Activated CD4-positive, alpha-beta memory T cell treated with anti-CD3 and anti-CD28 coated beads for 36 hours (primary cell): ENCODE measurements around the gene NDE1. TPM values are rescaled to one million over a fixed set of nuclear protein-coding genes. Genes with fewer than 3 reads are reported as not detected.
A peak's percentile ranks its signal among the peaks of the same experiment; 100 is the strongest.

Experiments used
- CTCF ChIA-PET: fragments of 350-600 bp; sonication (Branson Sonifier 250); formaldehyde crosslinking; loops from one replicate; lab custom pipeline; 2021; ENCODE audit warnings: antibody characterized with exemption, inconsistent platforms; lab: Charles Lee
- POLR2A ChIA-PET: fragments of 350-600 bp; sonication (Branson Sonifier 250); formaldehyde crosslinking; loops from one replicate; lab custom pipeline; 2021; ENCODE audit warnings: antibody characterized with exemption; lab: Charles Lee
- DNase-seq: peaks from one replicate; pipeline ENCODE4 v3.0.0-alpha.2; 2020
- H3K27ac Mint-ChIP-seq: one replicate; pipeline ENCODE4 v1.8.0; 2021; ENCODE audit warnings: mixed read lengths
- H3K27me3 Mint-ChIP-seq: one replicate; pipeline ENCODE4 v1.8.0; 2021; ENCODE audit warnings: mixed read lengths
- H3K36me3 Mint-ChIP-seq: one replicate; pipeline ENCODE4 v1.8.0; 2021; ENCODE audit warnings: mixed read lengths
- H3K4me1 Mint-ChIP-seq: one replicate; pipeline ENCODE4 v1.8.0; 2021; ENCODE audit warnings: low read depth, mixed read lengths
- H3K4me3 Mint-ChIP-seq: one replicate; pipeline ENCODE4 v1.8.0; 2021; ENCODE audit warnings: mild to moderate bottlenecking, mixed read lengths
- H3K9me3 Mint-ChIP-seq: one replicate; pipeline ENCODE4 v1.8.0; 2021; ENCODE audit warnings: mixed read lengths
- intact Hi-C: fragments of 100-400 bp; cut with micrococcal nuclease; formaldehyde crosslinking; loops from one replicate; pipeline ENCODE4 v1.15.1; 2023
- total RNA-seq, 2 experiments: library from RNA; stranded (reverse); gene quantifications; one replicate each; pipeline ENCODE4 v1.2.3, GENCODE V29; 2021

The NDE1 gene
- total RNA-seq, 2 experiments from 2014 or later = 117 to 119 TPM

DNA sequence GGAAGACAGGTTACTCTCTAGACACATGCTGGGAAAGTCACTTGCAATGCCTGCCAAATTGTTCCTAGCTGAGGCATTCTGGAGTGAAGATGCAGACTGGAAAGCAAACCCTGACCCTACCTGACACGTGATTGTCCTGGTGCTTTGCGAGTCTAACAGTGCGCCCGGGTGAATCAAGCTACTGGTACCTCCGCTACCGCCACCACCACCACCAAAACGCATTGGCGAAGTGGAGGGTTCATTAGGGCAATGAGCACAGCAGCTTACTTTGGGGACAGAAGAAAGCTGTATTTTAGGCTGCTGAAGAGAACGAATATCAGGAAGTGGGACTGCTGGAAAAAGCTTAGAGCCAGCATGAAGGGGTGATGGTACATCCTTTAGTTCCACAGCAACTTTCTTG is 14.1 kb upstream of the NDE1 start:
- H3K9me3 Mint-ChIP-seq = no peaks in the 10 kb centered on the region
- H3K4me3 Mint-ChIP-seq = no peak overlapping the region
- ChIA-PET CTCF (interaction anchor here (1.1 kb wide), 1 partner anchor 208 kb away, joined by 4 read pairs; no protein-coding TSS in a partner anchor), POLR2A (interaction anchor here (0.9 kb wide), 1 partner anchor 542 kb away, joined by 3 read pairs; the partner anchor contains the start of gene RRN3)
- H3K27ac Mint-ChIP-seq = peak overlapping the region; percentile 94
- DNase-seq = no peak
- H3K4me1 Mint-ChIP-seq = peaks cover 75% of the 10 kb centered on the region
- H3K36me3 Mint-ChIP-seq = peaks cover 73% of the 10 kb centered on the region
- H3K27me3 Mint-ChIP-seq = no peaks in the 10 kb centered on the region
- intact Hi-C loops = loop anchor here (1.0 to 5.0 kb wide), 2 partner anchors 46 to 66 kb away; no protein-coding TSS in a partner anchor

DNA sequence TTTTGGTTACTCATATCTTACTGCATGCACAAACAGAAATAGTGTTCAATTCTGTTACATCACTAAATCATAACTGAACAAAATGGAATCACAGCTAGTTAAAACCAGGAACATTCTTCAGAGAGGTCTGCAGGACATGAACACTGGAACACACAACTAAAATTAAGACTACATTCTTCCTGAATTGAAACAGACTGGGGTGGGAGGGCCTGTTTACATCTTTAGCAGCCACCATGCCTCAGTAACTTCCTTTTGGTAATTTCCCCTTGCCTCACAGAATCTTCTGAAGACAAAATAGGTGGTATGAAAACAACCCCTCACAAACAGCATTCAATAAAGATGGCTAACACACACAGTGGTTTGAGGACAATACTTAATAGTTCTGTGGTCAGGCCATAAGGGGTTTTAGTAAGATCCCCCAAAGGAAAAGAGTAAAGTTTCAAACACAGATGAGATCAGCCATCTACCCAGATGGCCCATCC is 13.6 kb upstream of the NDE1 start:
- CTCF ChIA-PET = no interaction called here
- H3K27me3 Mint-ChIP-seq = no peaks in the 10 kb centered on the region
- peaks cover 80% of the 10 kb centered on the region for H3K4me1 Mint-ChIP-seq
- peak; percentile 15 for DNase-seq
- intact Hi-C loops = loop anchor here (1.0 to 5.0 kb wide), 2 partner anchors 46 to 66 kb away; no protein-coding TSS in a partner anchor
- POLR2A ChIA-PET = interaction anchor here (0.9 kb wide), 1 partner anchor 543 kb away, joined by 3 read pairs; the partner anchor contains the start of gene RRN3
- peak overlapping the region; percentile 94 for H3K27ac Mint-ChIP-seq
- H3K9me3 Mint-ChIP-seq = no peaks in the 10 kb centered on the region
- peaks cover 71% of the 10 kb centered on the region for H3K36me3 Mint-ChIP-seq
- peak overlapping the region; percentile 30 for H3K4me3 Mint-ChIP-seq

GRCh38 chr16:15639061-15639568 is 10.9 kb upstream of the NDE1 start:
- Mint-ChIP-seq H3K27me3 (no peaks in the 10 kb centered on the region), H3K4me1 (peaks cover 76% of the 10 kb centered on the region)

GRCh38 chr16:15640966-15641365 is 9.1 kb upstream of the NDE1 start:
- intact Hi-C loops = loop anchor here (5.0 kb wide), 2 partner anchors 321 to 1009 kb away; partner anchors contain the start of genes BFAR and PARN
- Mint-ChIP-seq H3K4me3 (peak overlapping the region; percentile 82), H3K4me1 (peaks cover 65% of the 10 kb centered on the region), H3K36me3 (peaks cover 36% of the 10 kb centered on the region), H3K9me3 (no peaks in the 10 kb centered on the region), H3K27me3 (no peaks in the 10 kb centered on the region), H3K27ac (peak overlapping the region; percentile 98)
- DNase-seq = no peak
- ChIA-PET CTCF (interaction anchor here (0.8 to 1.6 kb wide), 3 partner anchors 41 to 243 kb away, joined by 3 to 9 read pairs (median 3); no protein-coding TSS in a partner anchor), POLR2A (no interaction called here)

More at GRCh38 chr16:15639061-15639568, 10.9 kb upstream of the NDE1 start:
- Mint-ChIP-seq H3K4me3 (peak overlapping the region; percentile 56), H3K9me3 (no peaks in the 10 kb centered on the region), H3K27ac (peak overlapping the region; percentile 92), H3K36me3 (peaks cover 52% of the 10 kb centered on the region)
- intact Hi-C loops = loop anchor here (1.0 to 5.0 kb wide), 3 partner anchors 48 to 86 kb away; no protein-coding TSS in a partner anchor
- CTCF ChIA-PET = interaction anchor here (1.1 kb wide), 1 partner anchor 205 kb away, joined by 3 read pairs; the partner anchor contains the start of gene BMERB1
- POLR2A ChIA-PET = interaction anchor here (0.6 to 1.0 kb wide), 2 partner anchors 49 to 147 kb away, joined by 3 read pairs; no protein-coding TSS in a partner anchor
- DNase-seq = peak; percentile 58

- no peak for DNase-seq
- H3K4me1 Mint-ChIP-seq = peaks cover 55% of the 10 kb centered on the region
- intact Hi-C loops = loop anchor here (2.0 to 5.0 kb wide), 3 partner anchors 31 to 1010 kb away; partner anchors contain the start of genes BFAR and PARN
- H3K36me3 Mint-ChIP-seq = peaks cover 26% of the 10 kb centered on the region
- H3K27ac Mint-ChIP-seq = peak overlapping the region; percentile 98
- no peaks in the 10 kb centered on the region for H3K9me3 Mint-ChIP-seq
- CTCF ChIA-PET = interaction anchor here (0.6 to 2.0 kb wide), 14 partner anchors 8 to 242 kb away, joined by 3 to 12 read pairs (median 3); no protein-coding TSS in a partner anchor
- POLR2A ChIA-PET = interaction anchor here (0.9 to 2.2 kb wide), 3 partner anchors 9 to 69 kb away, joined by 3 to 9 read pairs (median 3); no protein-coding TSS in a partner anchor
- H3K27me3 Mint-ChIP-seq = no peaks in the 10 kb centered on the region
- H3K4me3 Mint-ChIP-seq = peak overlapping the region; percentile 82
These were observed 8.1 kb upstream of the NDE1 start for GRCh38 chr16:15641753-15642556.

DNA sequence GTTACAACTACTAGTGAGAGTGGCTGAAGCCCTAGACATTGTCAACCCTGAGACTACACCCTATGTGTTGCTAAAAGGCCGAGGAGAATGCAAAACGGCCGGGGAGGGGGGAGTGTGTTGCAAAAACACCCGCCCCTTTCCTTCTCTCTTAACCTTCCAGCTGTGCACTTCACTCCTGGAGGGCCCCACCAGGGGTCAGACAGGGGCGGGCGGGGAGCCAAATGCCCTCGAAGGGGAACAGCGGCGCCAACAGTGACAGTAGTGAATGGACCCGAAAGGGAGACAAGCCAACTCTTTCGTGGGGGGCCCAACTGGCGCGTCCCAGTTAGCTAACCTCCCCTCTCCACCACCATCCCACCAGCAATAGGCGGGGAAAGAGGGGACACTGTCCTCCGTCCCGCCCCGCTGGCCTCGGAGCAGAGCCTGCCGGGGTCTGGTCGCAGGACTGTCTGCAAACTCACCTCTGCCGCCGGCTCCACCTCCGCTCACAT is 7.4 kb upstream of the NDE1 start:
- H3K27ac Mint-ChIP-seq = peak overlapping the region; percentile 98

GRCh38 chr16:15643048-15643945 is 6.7 kb upstream of the NDE1 start, which contains the start of gene MARF1:
Gene MARF1 (minus strand): TSS chr16:15643154. CDS start chr16:15639233, 3,921 bp downstream.
- Mint-ChIP-seq H3K9me3 (no peaks in the 10 kb centered on the region), H3K4me1 (peaks cover 45% of the 10 kb centered on the region), H3K27ac (peak within 1 kb of the TSS; percentile 98), H3K4me3 (peak within 1 kb of the TSS; percentile 82), H3K27me3 (no peaks in the 10 kb centered on the region), H3K36me3 (peaks cover 14% of the 10 kb centered on the region)
- ChIA-PET CTCF (interaction anchor here (0.8 to 2.1 kb wide), 15 partner anchors 9 to 221 kb away, joined by 3 to 12 read pairs (median 4); no protein-coding TSS in a partner anchor), POLR2A (interaction anchor here (0.9 to 2.2 kb wide), 3 partner anchors 8 to 245 kb away, joined by 3 to 9 read pairs (median 5); partner anchors contain the start of gene CEP20)
- intact Hi-C loops = loop anchor here (1.0 to 5.0 kb wide), 5 partner anchors 8 to 1011 kb away; partner anchors contain the start of genes BFAR and PARN
- peak; percentile 99 for DNase-seq

More for the DNA sequence above, 7.4 kb upstream of the NDE1 start:
- Mint-ChIP-seq H3K27me3 (no peaks in the 10 kb centered on the region), H3K36me3 (peaks cover 20% of the 10 kb centered on the region), H3K4me3 (peak overlapping the region; percentile 82), H3K9me3 (no peaks in the 10 kb centered on the region), H3K4me1 (peaks cover 49% of the 10 kb centered on the region)
- ChIA-PET CTCF (interaction anchor here (0.6 to 2.1 kb wide), 16 partner anchors 9 to 220 kb away, joined by 3 to 12 read pairs (median 3); no protein-coding TSS in a partner anchor), POLR2A (interaction anchor here (0.9 to 2.2 kb wide), 3 partner anchors 8 to 246 kb away, joined by 3 to 9 read pairs (median 5); partner anchors contain the start of gene CEP20)
- intact Hi-C loops = loop anchor here (1.0 to 5.0 kb wide), 5 partner anchors 9 to 1010 kb away; partner anchors contain the start of genes BFAR and PARN
- peak; percentile 90 for DNase-seq

- CTCF ChIA-PET = interaction anchor here (0.8 to 2.1 kb wide), 8 partner anchors 9 to 211 kb away, joined by 3 to 6 read pairs (median 4); no protein-coding TSS in a partner anchor
- Mint-ChIP-seq H3K27ac (peak overlapping the region; percentile 98), H3K4me1 (peaks cover 39% of the 10 kb centered on the region), H3K9me3 (no peaks in the 10 kb centered on the region), H3K27me3 (no peaks in the 10 kb centered on the region), H3K4me3 (peak overlapping the region; percentile 82), H3K36me3 (peaks cover 8% of the 10 kb centered on the region)
- intact Hi-C loops = loop anchor here (1.0 to 5.0 kb wide), 5 partner anchors 7 to 1012 kb away; partner anchors contain the start of genes BFAR and PARN
- DNase-seq = no peak
- POLR2A ChIA-PET = interaction anchor here (1.4 to 2.2 kb wide), 2 partner anchors 53 to 244 kb away, joined by 5 to 9 read pairs; partner anchors contain the start of gene CEP20
These were observed 6.1 kb upstream of the NDE1 start for GRCh38 chr16:15643946-15644250.

- intact Hi-C loops = loop anchor here (5.0 kb wide), 2 partner anchors 318 to 1012 kb away; partner anchors contain the start of genes BFAR and PARN
- Mint-ChIP-seq H3K27me3 (no peaks in the 10 kb centered on the region), H3K9me3 (no peaks in the 10 kb centered on the region), H3K27ac (peak overlapping the region; percentile 98), H3K4me3 (peak overlapping the region; percentile 82), H3K4me1 (peaks cover 35% of the 10 kb centered on the region), H3K36me3 (peaks cover 5% of the 10 kb centered on the region)
- DNase-seq = no peak
- ChIA-PET CTCF (interaction anchor here (0.8 to 2.1 kb wide), 5 partner anchors 8 to 55 kb away, joined by 3 to 6 read pairs (median 4); no protein-coding TSS in a partner anchor), POLR2A (interaction anchor here (2.2 kb wide), 1 partner anchor 54 kb away, joined by 9 read pairs; no protein-coding TSS in a partner anchor)
These were observed 5.6 kb upstream of the NDE1 start for GRCh38 chr16:15644267-15644961.
